ENCODE data around the gene IQCM. TPM values are rescaled to one million over a fixed set of nuclear protein-coding genes. Genes with fewer than 3 reads are reported as not detected.

The IQCM gene, protein sequence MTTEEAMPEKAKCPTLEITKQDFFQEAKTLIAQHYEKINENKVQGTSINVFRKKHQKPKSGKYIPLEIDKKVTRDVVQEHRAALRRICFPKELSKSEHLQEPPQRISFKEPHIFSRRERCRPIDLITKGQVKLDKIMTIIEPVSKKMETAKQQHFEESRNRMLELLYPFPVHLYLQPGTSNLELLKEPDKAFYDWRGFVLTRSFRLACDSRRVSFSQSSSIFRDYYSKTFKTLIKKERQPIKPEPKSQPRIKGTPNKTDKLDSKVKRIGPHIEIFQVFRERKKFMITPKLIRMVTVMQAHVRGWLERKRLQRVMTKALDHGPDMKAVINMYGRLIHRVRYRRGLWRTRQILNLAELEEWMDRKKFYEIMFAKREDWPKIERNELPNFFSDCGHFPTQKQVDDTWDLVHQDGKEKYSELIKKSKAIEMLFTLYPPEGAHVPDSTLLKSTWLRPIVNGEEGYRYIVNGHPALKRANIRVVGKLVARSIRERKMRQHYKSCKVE
- polyA plus RNA-seq (2013, experiment 1 of 2; ENCODE audit: insufficient read length) = not detected
- polyA plus RNA-seq (2013, experiment 2 of 2; ENCODE audit: insufficient read length) = not detected

- no peak for DNase-seq
These were observed at the start of gene IQCM for GRCh38 chr4:149815743-149816142. Gene IQCM, minus strand, starts transcription at chr4:149815843. Its CDS starts 73,152 bp downstream, at chr4:149742691.

GRCh38 chr4:149857446-149857845, 41.8 kb upstream of the IQCM start:
- no peak for DNase-seq

GRCh38 chr4:149845743-149846142, 30.1 kb upstream of the IQCM start:
- no peak for DNase-seq

- DNase-seq = no peak
These were observed 26.0 kb upstream of the IQCM start for GRCh38 chr4:149841686-149842085.

DNA sequence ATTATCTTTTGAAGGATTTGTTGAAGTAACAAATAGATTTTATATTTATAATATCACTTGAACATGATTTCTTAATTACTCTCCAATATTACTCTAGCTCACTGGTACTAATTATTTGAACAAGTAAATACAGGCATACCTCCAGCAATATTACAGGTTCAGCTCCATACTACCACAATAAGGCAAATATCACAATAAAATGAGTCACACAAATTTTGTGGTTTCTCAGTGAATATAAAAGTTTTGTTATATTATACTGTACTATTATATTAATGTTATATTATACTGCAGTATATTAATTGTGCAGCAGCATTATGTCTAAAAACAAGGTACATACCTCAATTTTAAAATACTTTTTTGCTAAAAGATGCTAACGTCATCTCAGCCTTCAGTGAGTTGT, 22.4 kb upstream of the IQCM start:
- DNase-seq = no peak

GRCh38 chr4:149836546-149836945, 20.9 kb upstream of the IQCM start:
- DNase-seq = peak; percentile 47

- no peak for DNase-seq
These were observed 19.6 kb upstream of the IQCM start for GRCh38 chr4:149835280-149835679.

DNA sequence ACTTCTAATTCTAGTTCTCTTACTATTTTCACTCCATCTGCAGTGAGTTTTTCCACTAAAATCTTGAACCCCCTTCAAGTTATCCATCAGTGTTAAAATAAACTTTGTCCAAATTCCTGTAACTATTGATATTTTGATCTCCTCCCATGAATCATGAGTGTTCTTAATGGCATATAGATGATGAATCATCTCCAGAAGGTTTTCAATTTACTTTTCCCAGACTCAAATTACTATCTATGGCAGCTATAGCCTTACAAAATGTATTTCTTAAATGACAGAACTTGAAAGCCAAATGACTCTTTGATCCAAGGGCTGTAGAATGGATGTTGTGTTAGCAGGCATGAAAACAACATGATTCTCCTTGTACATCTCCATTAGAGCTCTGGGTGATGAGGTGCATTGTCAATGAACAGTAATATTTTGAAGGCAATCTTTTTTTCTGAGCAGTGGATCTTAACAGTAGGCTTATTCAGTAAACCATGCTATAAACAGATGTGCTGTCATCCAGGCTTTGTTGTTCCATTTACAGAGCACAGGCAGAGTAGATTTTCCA, 16.1 kb upstream of the IQCM start:
- no peak for DNase-seq

- DNase-seq = peak; percentile 15
These were observed 15.2 kb upstream of the IQCM start for GRCh38 chr4:149830823-149831222.

GRCh38 chr4:149825336-149825735, 9.7 kb upstream of the IQCM start:
- DNase-seq = no peak

GRCh38 chr4:149823769-149824221, 8.2 kb upstream of the IQCM start:
- peak; percentile 88 for DNase-seq

GRCh38 chr4:149801416-149801815, 14.2 kb downstream of the IQCM start:
- DNase-seq = no peak

GRCh38 chr4:149799546-149799945, 16.1 kb downstream of the IQCM start:
- DNase-seq = no peak

GRCh38 chr4:149796381-149796780, 19.3 kb downstream of the IQCM start:
- no peak for DNase-seq

GRCh38 chr4:149795256-149795655, 20.4 kb downstream of the IQCM start:
- DNase-seq = no peak

DNA sequence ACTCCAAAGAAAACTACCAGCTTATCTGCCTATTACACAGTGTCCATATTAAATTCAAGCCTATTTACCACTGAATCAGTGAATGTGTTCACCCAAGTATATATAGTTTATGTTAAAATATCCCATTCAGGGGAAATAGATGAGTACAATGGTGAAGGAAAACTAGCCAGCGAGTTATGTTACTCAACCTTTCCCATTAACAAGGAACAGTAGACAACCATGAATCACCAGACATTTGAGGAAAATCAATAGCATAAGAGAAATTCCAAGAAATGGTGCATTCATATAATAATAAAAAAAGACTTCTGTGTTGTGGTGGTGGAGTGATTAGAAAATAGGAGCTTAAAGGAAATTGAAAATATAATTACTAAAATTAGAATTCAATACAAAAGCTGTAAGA, 21.3 kb downstream of the IQCM start:
- DNase-seq = no peak

DNA sequence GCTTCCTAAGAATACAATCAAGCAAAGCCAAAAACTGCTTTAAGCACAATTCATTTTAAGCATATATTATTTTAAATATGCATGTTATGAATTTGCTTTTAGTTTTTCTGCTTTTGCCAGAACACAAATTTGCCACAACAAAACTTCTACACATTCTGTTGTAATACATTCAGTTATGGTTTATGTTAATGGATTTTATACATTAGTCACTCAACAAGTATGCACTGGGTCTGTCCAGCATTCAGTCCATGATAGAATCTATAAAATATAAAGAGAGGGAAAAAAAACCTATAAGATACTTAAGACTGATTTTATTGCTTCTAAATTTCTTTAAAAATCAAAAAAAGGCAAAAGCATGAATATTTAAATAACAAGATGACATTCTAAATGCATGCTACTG, 22.2 kb downstream of the IQCM start:
- peak; percentile 42 for DNase-seq

GRCh38 chr4:149791851-149792250, 23.8 kb downstream of the IQCM start:
- DNase-seq = no peak

DNA sequence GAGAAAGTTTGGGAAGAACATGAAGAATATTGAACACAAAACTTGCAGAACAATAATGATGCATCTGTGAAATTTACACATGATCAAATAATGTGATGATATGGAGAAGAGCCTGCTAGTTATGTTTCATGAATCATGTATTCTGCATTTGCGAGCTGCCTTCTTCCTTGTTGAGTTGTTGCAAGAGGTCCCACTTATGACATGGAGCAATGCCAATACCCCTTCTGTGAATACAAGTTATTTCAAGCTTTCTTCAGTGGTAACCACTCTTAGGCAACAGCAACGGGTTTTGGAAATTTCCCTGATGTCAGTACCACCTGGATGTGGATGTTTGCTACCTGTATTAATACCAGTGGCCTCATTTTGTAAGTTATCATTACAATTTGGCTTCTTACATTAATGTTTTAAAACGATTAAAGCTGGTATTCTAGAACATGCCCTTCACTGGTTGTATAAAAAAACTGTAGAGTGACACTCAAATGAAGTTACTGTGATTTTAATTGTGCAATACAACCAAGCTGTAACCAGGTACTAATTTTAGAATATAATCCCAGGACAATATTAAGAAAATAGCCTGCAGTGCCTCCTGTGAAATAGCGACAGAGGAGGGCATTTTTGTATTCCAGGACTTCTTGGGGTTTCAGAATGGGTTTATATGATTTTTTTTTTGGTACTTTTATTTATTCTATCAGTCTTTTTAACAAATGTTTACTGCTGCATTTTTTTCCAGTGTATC, 25.3 kb downstream of the IQCM start:
- DNase-seq = peak; percentile 39

DNA sequence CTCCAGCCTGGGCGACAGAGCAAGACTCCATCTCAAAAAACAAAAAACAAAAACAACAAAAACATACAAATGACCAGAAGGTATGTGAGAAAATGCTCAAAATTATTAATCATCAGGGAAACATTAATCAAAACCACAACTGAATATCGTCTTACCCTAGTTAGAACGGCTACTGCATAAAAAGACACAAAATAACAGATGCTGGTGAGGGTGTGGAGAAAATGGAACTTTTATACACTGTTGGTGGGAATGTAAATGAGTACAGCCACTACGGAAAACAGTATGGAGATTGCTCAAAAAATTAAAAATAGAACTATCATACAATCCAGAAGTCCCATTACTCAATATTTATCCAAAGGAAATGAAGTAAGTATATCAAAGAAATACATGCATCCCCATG, 27.3 kb downstream of the IQCM start:
- DNase-seq = no peak

DNA sequence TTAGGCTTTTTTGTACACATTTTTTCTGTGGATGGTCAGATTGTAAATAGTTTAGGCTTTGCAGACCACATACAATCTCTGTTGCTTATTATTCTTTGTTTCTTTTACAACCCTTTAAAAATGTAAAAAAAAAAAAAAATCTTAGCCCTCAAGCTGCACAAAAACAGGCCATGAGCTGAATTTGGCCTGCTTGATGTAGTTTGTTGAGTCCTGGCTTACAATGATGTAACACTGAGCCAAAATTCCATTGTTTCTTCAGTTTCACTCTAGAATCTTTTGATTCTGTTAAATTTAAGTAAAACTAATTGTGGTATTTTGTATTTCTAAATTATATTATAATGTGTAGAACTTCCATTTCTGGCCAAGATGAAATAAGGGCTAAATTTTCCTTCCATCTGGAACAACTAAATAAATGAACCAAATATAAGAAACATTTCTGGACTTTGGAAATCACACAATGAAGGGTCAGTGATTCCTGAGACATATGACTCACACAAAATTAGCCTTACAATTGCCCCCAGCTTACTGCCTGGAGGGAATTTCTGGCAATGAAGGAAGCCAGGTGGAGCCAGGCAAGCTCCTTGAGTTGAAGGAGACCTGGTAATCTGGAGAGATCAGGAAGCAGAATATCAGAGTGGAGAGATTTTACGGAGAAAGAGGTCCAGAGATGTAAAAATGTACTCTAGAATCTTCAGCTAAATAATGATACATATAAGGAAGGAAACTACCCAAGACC, 29.8 kb downstream of the IQCM start:
- DNase-seq = peak; percentile 30

- DNase-seq = peak; percentile 39
These were observed 31.6 kb downstream of the IQCM start for GRCh38 chr4:149784018-149784417.
